IMR-90 (cell line): Measurements from ENCODE around the gene FAM174C. TPM values are rescaled to one million over a fixed set of nuclear protein-coding genes. Genes with fewer than 3 reads are reported as not detected.

Source experiments
- ATAC-seq: fragments of 200-7000 bp; cut with Tn5 transposase; 2 replicates; pipeline ENCODE4 v1.9.1; 2020; ENCODE audit warnings: low read depth, mild to moderate bottlenecking, moderate library complexity
- BruUV-seq: library from RNA; stranded (reverse); fragments of 400-500 nt; replicated peaks from 2 replicates; lab custom pipeline; 2021; lab: Mats Ljungman, UMichigan
- CTCF ChIA-PET: fragments of 300-600 bp; formaldehyde crosslinking; extraction: SDS; loops from one replicate; lab custom pipeline; 2021; ENCODE audit warnings: antibody characterized with exemption; lab: Yijun Ruan, JAX
- POLR2A ChIA-PET: fragments of 300-600 bp; sonication (Branson Sonifier 250); formaldehyde crosslinking; loops from one replicate; lab custom pipeline; 2022; ENCODE audit warnings: antibody characterized with exemption; ENCODE audit not compliant: unreplicated experiment; lab: Charles Lee
- DNase-seq: peaks from one replicate; pipeline ENCODE4 v3.0.0; 2013
- H2AFZ ChIP-seq: replicated peaks from 2 replicates; pipeline ENCODE3; 2013; ENCODE audit warnings: low read length, mild to moderate bottlenecking; ENCODE audit not compliant: poor library complexity
- H2AK5ac ChIP-seq: 2 replicates; pipeline ENCODE4 v1.6.1; 2013; ENCODE audit warnings: low read depth, low read length, inconsistent platforms
- H2AK9ac ChIP-seq: replicated peaks from 2 replicates; pipeline ENCODE3; 2013; ENCODE audit warnings: mild to moderate bottlenecking, low read depth, low read length, moderate library complexity; ENCODE audit not compliant: poor library complexity
- H2BK120ac ChIP-seq: 2 replicates; pipeline ENCODE4 v1.6.1; 2013; ENCODE audit warnings: low read depth, low read length, inconsistent platforms
- H2BK15ac ChIP-seq: 3 replicates; pipeline ENCODE4 v1.6.1; 2013; ENCODE audit warnings: low read depth, low read length, inconsistent platforms
- H2BK20ac ChIP-seq: 2 replicates; pipeline ENCODE4 v1.6.1; 2013; ENCODE audit warnings: low read depth, mild to moderate bottlenecking, inconsistent platforms, low read length, moderate library complexity
- H2BK5ac ChIP-seq: 2 replicates; pipeline ENCODE4 v1.6.1; 2013; ENCODE audit warnings: mild to moderate bottlenecking, low read depth, low read length, inconsistent platforms; ENCODE audit not compliant: poor library complexity, severe bottlenecking
- H3K14ac ChIP-seq: replicated peaks from 2 replicates; pipeline ENCODE4 v1.6.1; 2013; ENCODE audit warnings: low read depth, low read length, inconsistent platforms
- H3K18ac ChIP-seq: 2 replicates; pipeline ENCODE4 v1.6.1; 2013; ENCODE audit warnings: low read depth, low read length, control low read depth
- H3K23ac ChIP-seq: 2 replicates; pipeline ENCODE4 v1.6.1; 2013; ENCODE audit warnings: low read depth, low read length, inconsistent platforms
- H3K27ac ChIP-seq: 2 replicates; pipeline ENCODE4 v1.5.1; 2013; ENCODE audit warnings: mild to moderate bottlenecking, control low read depth, low read length; ENCODE audit not compliant: insufficient read depth
- H3K27me3 ChIP-seq: 2 replicates; pipeline ENCODE4 v1.6.1; 2013; ENCODE audit warnings: low read length; ENCODE audit not compliant: control insufficient read depth, insufficient read depth
- H3K36me3 ChIP-seq: 2 replicates; pipeline ENCODE4 v1.6.1; 2013; ENCODE audit warnings: low read length, mixed read lengths; ENCODE audit not compliant: control insufficient read depth, insufficient read depth
- H3K4ac ChIP-seq: 2 replicates; pipeline ENCODE4 v1.6.1; 2013; ENCODE audit warnings: low read depth, low read length, inconsistent platforms
- H3K4me1 ChIP-seq: 2 replicates; pipeline ENCODE4 v1.6.1; 2013; ENCODE audit warnings: low read length, mixed read lengths; ENCODE audit not compliant: control insufficient read depth, insufficient read depth
- H3K4me2 ChIP-seq: 2 replicates; pipeline ENCODE4 v1.6.1; 2013; ENCODE audit warnings: low read depth, mild to moderate bottlenecking, control low read depth, low read length, moderate library complexity
- H3K4me3 ChIP-seq: 2 replicates; pipeline ENCODE4 v1.5.1; 2013; ENCODE audit warnings: low read depth, mild to moderate bottlenecking, control low read depth, low read length, moderate library complexity; ENCODE audit not compliant: insufficient read depth
- H3K56ac ChIP-seq: 2 replicates; pipeline ENCODE4 v1.6.1; 2013; ENCODE audit warnings: low read length, inconsistent platforms; ENCODE audit not compliant: insufficient read depth; ENCODE audit errors: extremely low read depth
- H3K79me1 ChIP-seq, 2 experiments: 2 replicates each; pipeline ENCODE4 v1.6.1; 2013; ENCODE audit warnings: low read length in 2 of 2, inconsistent platforms in 1 of 2, low read depth in 1 of 2
- H3K9ac ChIP-seq: 2 replicates; pipeline ENCODE4 v1.6.1; 2013; ENCODE audit warnings: low read depth, low read length, control low read depth
- H3K9me1 ChIP-seq: 2 replicates; pipeline ENCODE4 v1.6.1; 2013; ENCODE audit warnings: low read length, inconsistent platforms; ENCODE audit not compliant: insufficient read depth
- H3K9me3 ChIP-seq: 2 replicates; pipeline ENCODE4 v1.6.1; 2013; ENCODE audit warnings: low read length; ENCODE audit not compliant: control insufficient read depth, insufficient read depth
- H4K20me1 ChIP-seq: 2 replicates; pipeline ENCODE4 v1.6.1; 2013; ENCODE audit warnings: low read length, inconsistent platforms; ENCODE audit not compliant: insufficient read depth
- H4K5ac ChIP-seq: 2 replicates; pipeline ENCODE4 v1.6.1; 2013; ENCODE audit warnings: mild to moderate bottlenecking, low read depth, low read length, control low read depth
- H4K8ac ChIP-seq, 2 experiments: 2 replicates each; pipeline ENCODE4 v1.6.1; 2013; ENCODE audit warnings: low read depth in 2 of 2, low read length in 2 of 2, control low read depth in 1 of 2, inconsistent platforms in 1 of 2
- H4K91ac ChIP-seq: 2 replicates; pipeline ENCODE4 v1.6.1; 2013; ENCODE audit warnings: low read depth, low read length, inconsistent platforms; ENCODE audit not compliant: insufficient read depth
- RAD21 ChIP-seq: IDR thresholded peaks from 2 replicates; pipeline ENCODE4 v1.6.1; 2012; ENCODE audit warnings: low read length, improper control_type of control experiment
- RFX5 ChIP-seq: IDR thresholded peaks from 2 replicates; pipeline ENCODE4 v1.8.0; 2012; ENCODE audit warnings: low read depth, mild to moderate bottlenecking, low read length, moderate library complexity
- WGBS, 2 experiments: methylation state at CpG; one replicate each; pipeline versions ENCODE4 v1.1.5 to v1.1.7; 2013; ENCODE audit warnings: missing lambda C conversion rate in 2 of 2; ENCODE audit not compliant: insufficient read length in 1 of 2; ENCODE audit errors: extremely low coverage in 2 of 2; 5-methylcytosine and 5-hydroxymethylcytosine counted together
- dilution Hi-C: fragments of 300-500 bp; cut with HindIII; formaldehyde crosslinking; loops from one replicate; pipeline ENCODE4 v1.14.3; 2018; ENCODE audit warnings: low sequenced_read_pairs; ENCODE audit not compliant: unreplicated experiment
- in situ Hi-C: fragments of 300-500 bp; cut with MboI; formaldehyde crosslinking; loops from 3 replicates; pipeline ENCODE4 v1.14.3; 2019; ENCODE audit warnings: low sequenced_read_pairs, inconsistent platforms, mixed read lengths
- intact Hi-C: fragments of 100-400 bp; cut with micrococcal nuclease; formaldehyde crosslinking; loops from 2 replicates; pipeline ENCODE4 v1.10.0; 2022
- polyA plus RNA-seq, 3 experiments: library from polyadenylated mRNA; depleted of rRNA; stranded (reverse); fragments of >200 nt; gene quantifications; 2 replicates each; pipeline ENCODE4 v1.2.3, GENCODE V29; 2012; ENCODE audit warnings: low replicate concordance in 1 of 3
- total RNA-seq: library from RNA; depleted of rRNA; stranded (reverse); fragments of >200 nt; gene quantifications from 2 replicates; pipeline ENCODE4 v1.2.3, GENCODE V29; 2012

The FAM174C gene
- total and polyA plus RNA-seq, 2 of the 4 experiments (the other 2 are of a cell fraction), result 7.5 to 61.8 TPM

- H3K4me2 ChIP-seq, result no peak overlapping the region
- no peak overlapping the region for H4K5ac ChIP-seq
- H3K27ac ChIP-seq, result no peak overlapping the region
- H3K27me3 ChIP-seq, result peaks cover 25% of the 10 kb centered on the region
- ATAC-seq (no peak), DNase-seq (no peak)
- no peak overlapping the region for H2BK120ac ChIP-seq
- H3K56ac ChIP-seq, result no peak overlapping the region
- no peaks in the 10 kb centered on the region for H4K20me1 ChIP-seq
- H4K91ac ChIP-seq, result no peak overlapping the region
- dilution Hi-C loops (no loop called here), intact Hi-C loops (no loop called here), in situ Hi-C loops (no loop called here)
- ChIA-PET POLR2A (no interaction called here), CTCF (no interaction called here)
- H3K18ac ChIP-seq, result no peak overlapping the region
- no peak overlapping the region for H2BK20ac ChIP-seq
- no peak overlapping the region for H3K9ac ChIP-seq
- peaks cover 2% of the 10 kb centered on the region; the same call in 1 of the 2 replicates for H3K4me1 ChIP-seq
- no peak overlapping the region for H2AK9ac ChIP-seq
- H2BK5ac ChIP-seq, result no peak overlapping the region
- H2AFZ ChIP-seq, result no peak overlapping the region
- no peaks in the 10 kb centered on the region for H3K9me3 ChIP-seq
- H3K23ac ChIP-seq, result no peak overlapping the region
- no peak overlapping the region for H3K14ac ChIP-seq
- no peak overlapping the region for H4K8ac ChIP-seq
- BruUV-seq, result no TSS peak
- no peak overlapping the region for H2BK15ac ChIP-seq
- no peak overlapping the region for H2AK5ac ChIP-seq
- WGBS, 2 experiments, result 89% methylated on average over 7 of the region's 9 CpGs; no CpG with 5 or more reads in 1 of the 2 experiments
- TF ChIP-seq RFX5, result no peak
- TF ChIP-seq RAD21, result no peak
- H3K4ac ChIP-seq, result no peak overlapping the region
- no peaks in the 10 kb centered on the region for H3K36me3 ChIP-seq
- no peak overlapping the region for H3K4me3 ChIP-seq
- no peaks in the 10 kb centered on the region for H3K9me1 ChIP-seq
- H3K79me1 ChIP-seq, result no peaks in the 10 kb centered on the region
Observed at GRCh38 chr19:1321539-1321938, 46.2 kb downstream of the FAM174C start.
